Mammary microvascular endothelial cell (primary cell): ENCODE data around the gene HMMR. TPM values are rescaled to one million over a fixed set of nuclear protein-coding genes. Genes with fewer than 3 reads are reported as not detected.

Experiments used
- total RNA-seq: library from RNA; depleted of rRNA; stranded (reverse); fragments of >200 nt; gene quantifications from 2 replicates; pipeline ENCODE4 v1.2.3, GENCODE V29; 2015

HMMR gene
- total RNA-seq: 43.2 and 43.8 TPM in 2 replicates

GRCh38 chr5:163460562-163461171, at the start of gene HMMR:
TSS of gene HMMR (plus strand) at chr5:163460632. CDS start at chr5:163460693, 61 bp downstream.

GRCh38 chr5:163437309-163438182, 22.9 kb upstream of the HMMR start, which contains the start of gene CCNG1:
TSS of gene CCNG1 (plus strand) at chr5:163437595. CDS start at chr5:163439257, 1,662 bp downstream.

GRCh38 chr5:163459819-163460561, 442 bp upstream of the HMMR start, which contains the start of gene NUDCD2:
TSS of gene NUDCD2 (minus strand) at chr5:163460102. CDS start at chr5:163460050, 52 bp downstream.

GRCh38 chr5:163505368-163506094, 45.1 kb downstream of the HMMR start, which contains the start of gene MAT2B:
TSS of gene MAT2B (plus strand) at chr5:163505619. CDS start at chr5:163505687, 68 bp downstream.

Other genes starting within 250 kb of the HMMR start
- gene CCNG1, start 23.0 kb upstream of the HMMR start, total RNA-seq: 224 and 247 TPM in 2 replicates
- 8.3 and 9.1 TPM in 2 replicates for gene NUDCD2, start 530 bp upstream of the HMMR start, total RNA-seq
- gene MAT2B, start 45.0 kb downstream of the HMMR start, total RNA-seq: 117 and 121 TPM in 2 replicates